HepG2 (cell line): ENCODE measurements around the gene HIPK4. TPM values are rescaled to one million over a fixed set of nuclear protein-coding genes. Genes with fewer than 3 reads are reported as not detected.

ENCODE experiments used
- ATF7 ChIP-seq, 2 experiments: fragments of 450-650 bp in 1 of 2; sonication (generic) in 1 of 2; formaldehyde crosslinking in 1 of 2; IDR thresholded peaks; 2 replicates each; pipeline versions ENCODE4 v1.4.0 to v1.6.1; 2016 to 2020; ENCODE audit warnings: antibody characterized with exemption in 1 of 2, mild to moderate bottlenecking in 1 of 2, missing genetic modification reagents in 1 of 2
- BHLHE40 ChIP-seq: IDR thresholded peaks from 2 replicates; pipeline ENCODE4 v1.6.1; 2011; ENCODE audit warnings: low read length, improper control_type of control experiment
- DNMT1 ChIP-seq: sonication (generic); formaldehyde crosslinking; IDR thresholded peaks from 2 replicates; pipeline ENCODE4 v1.5.1; 2020; ENCODE audit warnings: mild to moderate bottlenecking, missing genetic modification reagents
- HNF4A ChIP-seq: sonication (generic); formaldehyde crosslinking; IDR thresholded peaks from 2 replicates; pipeline ENCODE4 v1.4.0; 2020; ENCODE audit warnings: missing genetic modification reagents
- HNRNPK ChIP-seq: fragments of 200-400 bp; formaldehyde crosslinking; IDR thresholded peaks from 2 replicates; pipeline ENCODE4 v1.6.1; 2018; ENCODE audit warnings: low read length, low read depth, moderate library complexity, mild to moderate bottlenecking; ENCODE audit not compliant: poor library complexity, severe bottlenecking
- HNRNPL ChIP-seq: fragments of 200-400 bp; formaldehyde crosslinking; IDR thresholded peaks from 2 replicates; pipeline ENCODE4 v1.6.1; 2017; ENCODE audit warnings: mild to moderate bottlenecking, low read depth, low read length
- MBD4 ChIP-seq: IDR thresholded peaks from 2 replicates; pipeline ENCODE4 v1.6.1; 2012; ENCODE audit warnings: low read length, inconsistent platforms, borderline replicate concordance
- MTF1 ChIP-seq: sonication (generic); formaldehyde crosslinking; IDR thresholded peaks from 2 replicates; pipeline ENCODE4 v1.5.0; 2020; ENCODE audit warnings: missing genetic modification reagents
- PHF8 ChIP-seq: sonication (generic); formaldehyde crosslinking; IDR thresholded peaks from 2 replicates; pipeline ENCODE4 v1.5.0; 2020; ENCODE audit warnings: missing genetic modification reagents
- POLR2A ChIP-seq, 2 experiments: IDR thresholded peaks; 2 replicates each; pipeline ENCODE4 v1.6.1; 2011; ENCODE audit warnings: low read depth in 2 of 2, low read length in 2 of 2, mild to moderate bottlenecking in 1 of 2, moderate library complexity in 1 of 2; ENCODE audit not compliant: insufficient read depth in 1 of 2
- RXRA ChIP-seq: sonication (generic); formaldehyde crosslinking; IDR thresholded peaks from 2 replicates; pipeline ENCODE4 v1.5.1; 2020; ENCODE audit warnings: missing genetic modification reagents
- SAP130 ChIP-seq: IDR thresholded peaks from 2 replicates; pipeline ENCODE4 v1.6.1; 2016; ENCODE audit warnings: low read depth
- SP1 ChIP-seq, 2 experiments: fragments of 450-650 bp in 1 of 2; sonication (generic) in 1 of 2; formaldehyde crosslinking in 1 of 2; IDR thresholded peaks; 2 replicates each; pipeline versions ENCODE4 v1.4.0 to v1.6.1; 2016 to 2020; ENCODE audit warnings: missing genetic modification reagents in 1 of 2
- THAP11 ChIP-seq: IDR thresholded peaks from 2 replicates; pipeline ENCODE4 v1.6.1; 2016; ENCODE audit warnings: missing biosample characterization, missing genetic modification reagents
- ZFP90 ChIP-seq: sonication (generic); formaldehyde crosslinking; IDR thresholded peaks from 2 replicates; pipeline ENCODE4 v1.8.0; 2022; ENCODE audit warnings: missing genetic modification reagents, mild to moderate bottlenecking, inconsistent platforms, borderline replicate concordance
- ZFY ChIP-seq: sonication (generic); formaldehyde crosslinking; IDR thresholded peaks from 2 replicates; pipeline ENCODE4 v1.4.0; 2020; ENCODE audit warnings: missing genetic modification reagents
- ZNF230 ChIP-seq: sonication (generic); formaldehyde crosslinking; IDR thresholded peaks from 2 replicates; pipeline ENCODE4 v1.4.0; 2020; ENCODE audit warnings: mild to moderate bottlenecking, missing genetic modification reagents
- ZNF337 ChIP-seq: sonication (generic); formaldehyde crosslinking; IDR thresholded peaks from 2 replicates; pipeline ENCODE4 v1.5.1; 2020; ENCODE audit warnings: missing genetic modification reagents, low read depth, mild to moderate bottlenecking, borderline replicate concordance
- ZNF546 ChIP-seq: sonication (generic); formaldehyde crosslinking; conservative IDR thresholded peaks from 2 replicates; pipeline ENCODE4 v1.8.1; 2023; ENCODE audit warnings: mild to moderate bottlenecking, missing genetic modification reagents
- ZNF879 ChIP-seq: sonication (generic); formaldehyde crosslinking; IDR thresholded peaks from 2 replicates; pipeline ENCODE4 v1.8.1; 2023; ENCODE audit warnings: missing genetic modification reagents
- polyA plus RNA-seq, 8 experiments: library from polyadenylated mRNA; depleted of rRNA in 3 of 8; stranded (reverse) in 7 of 8; unstranded in 1 of 8; fragments of >200 nt; fragmentation: Illumina TruSeq in 4 of 8; extraction: Trizol in 4 of 8; gene quantifications; 2 replicates each; pipeline versions ENCODE4 v1.2.1 to v1.2.3, GENCODE V29; 2011 to 2016; ENCODE audit warnings: low read depth in 4 of 8, missing spikeins in 1 of 8, mixed read lengths in 1 of 8; ENCODE audit not compliant: insufficient read depth in 1 of 8
- total RNA-seq, 5 experiments: library from RNA; depleted of rRNA; stranded (reverse); fragments of >200 nt; fragmentation: Illumina TruSeq; extraction: Trizol; gene quantifications; 2 replicates each; pipeline ENCODE4 v1.2.3, GENCODE V29; 2016; ENCODE audit warnings: low read depth in 1 of 5
- TF ChIP-seq, protein P1 (sequence below): sonication (generic); formaldehyde crosslinking; IDR thresholded peaks from 2 replicates; pipeline ENCODE4 v1.8.1; 2022; ENCODE audit warnings: low read depth, mild to moderate bottlenecking, missing genetic modification reagents
- TF ChIP-seq, protein P2 (sequence below): sonication (generic); formaldehyde crosslinking; IDR thresholded peaks from 2 replicates; pipeline ENCODE4 v1.8.1; 2023; ENCODE audit warnings: mild to moderate bottlenecking, inconsistent platforms, moderate library complexity, missing genetic modification reagents, borderline replicate concordance
- TF ChIP-seq, protein P3 (sequence below): sonication (generic); formaldehyde crosslinking; IDR thresholded peaks from 2 replicates; pipeline ENCODE4 v1.4.0; 2020; ENCODE audit warnings: mild to moderate bottlenecking, low read depth, missing genetic modification reagents
- TF ChIP-seq, protein P4 (sequence below): fragments of 450-650 bp; IDR thresholded peaks from 2 replicates; pipeline ENCODE4 v1.6.1; 2017

Gene HIPK4
- total and polyA plus RNA-seq, 2 of the 13 experiments (the other 11 are each of a cell fraction or from before 2014, with no cell fraction given) = 0.03 TPM; not detected in 1

DNA sequence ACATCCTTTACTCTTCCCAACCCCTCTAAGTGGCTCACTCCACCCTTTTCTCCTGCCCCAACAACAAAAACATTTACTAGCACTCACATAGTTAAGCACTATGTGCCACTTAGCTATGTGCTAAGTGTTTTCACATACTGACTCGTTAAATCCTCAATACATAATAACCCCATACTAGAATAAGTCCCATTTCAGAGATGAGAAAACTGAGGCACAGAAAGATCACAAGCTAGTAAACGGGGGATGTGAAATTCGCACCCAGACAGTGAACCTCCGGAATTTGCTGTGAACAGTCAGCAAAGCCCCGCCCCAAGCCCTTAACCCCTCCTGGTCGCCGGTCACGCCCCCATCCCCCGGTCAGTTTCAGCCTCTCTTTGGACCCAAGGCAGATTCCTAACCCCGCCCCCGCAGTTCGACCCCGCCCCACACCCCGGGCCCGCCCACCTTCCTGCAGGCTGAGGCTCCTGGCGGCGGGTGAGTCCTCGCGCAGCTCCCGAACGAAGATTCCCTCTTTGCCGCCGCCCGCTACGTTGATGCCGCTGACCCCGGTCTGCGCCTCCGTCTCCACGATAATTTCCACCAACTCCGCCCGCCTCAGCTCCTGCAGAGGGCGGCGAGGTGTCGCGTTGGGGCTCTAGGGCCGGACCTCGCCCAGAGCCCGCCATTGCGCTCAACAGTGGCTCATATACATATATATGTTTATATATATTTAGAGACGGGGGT is 13.4 kb upstream of the HIPK4 start (continued):
- peak; percentile 60; the same call in 1 of the 2 replicates for TF ChIP-seq SAP130
- TF ChIP-seq HNRNPK = no peak
- TF ChIP-seq, protein P1, sequence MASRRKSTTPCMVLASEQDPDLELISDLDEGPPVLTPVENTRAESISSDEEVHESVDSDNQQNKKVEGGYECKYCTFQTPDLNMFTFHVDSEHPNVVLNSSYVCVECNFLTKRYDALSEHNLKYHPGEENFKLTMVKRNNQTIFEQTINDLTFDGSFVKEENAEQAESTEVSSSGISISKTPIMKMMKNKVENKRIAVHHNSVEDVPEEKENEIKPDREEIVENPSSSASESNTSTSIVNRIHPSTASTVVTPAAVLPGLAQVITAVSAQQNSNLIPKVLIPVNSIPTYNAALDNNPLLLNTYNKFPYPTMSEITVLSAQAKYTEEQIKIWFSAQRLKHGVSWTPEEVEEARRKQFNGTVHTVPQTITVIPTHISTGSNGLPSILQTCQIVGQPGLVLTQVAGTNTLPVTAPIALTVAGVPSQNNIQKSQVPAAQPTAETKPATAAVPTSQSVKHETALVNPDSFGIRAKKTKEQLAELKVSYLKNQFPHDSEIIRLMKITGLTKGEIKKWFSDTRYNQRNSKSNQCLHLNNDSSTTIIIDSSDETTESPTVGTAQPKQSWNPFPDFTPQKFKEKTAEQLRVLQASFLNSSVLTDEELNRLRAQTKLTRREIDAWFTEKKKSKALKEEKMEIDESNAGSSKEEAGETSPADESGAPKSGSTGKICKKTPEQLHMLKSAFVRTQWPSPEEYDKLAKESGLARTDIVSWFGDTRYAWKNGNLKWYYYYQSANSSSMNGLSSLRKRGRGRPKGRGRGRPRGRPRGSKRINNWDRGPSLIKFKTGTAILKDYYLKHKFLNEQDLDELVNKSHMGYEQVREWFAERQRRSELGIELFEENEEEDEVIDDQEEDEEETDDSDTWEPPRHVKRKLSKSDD = no peak
- TF ChIP-seq MBD4 = no peak
- TF ChIP-seq, protein P2, sequence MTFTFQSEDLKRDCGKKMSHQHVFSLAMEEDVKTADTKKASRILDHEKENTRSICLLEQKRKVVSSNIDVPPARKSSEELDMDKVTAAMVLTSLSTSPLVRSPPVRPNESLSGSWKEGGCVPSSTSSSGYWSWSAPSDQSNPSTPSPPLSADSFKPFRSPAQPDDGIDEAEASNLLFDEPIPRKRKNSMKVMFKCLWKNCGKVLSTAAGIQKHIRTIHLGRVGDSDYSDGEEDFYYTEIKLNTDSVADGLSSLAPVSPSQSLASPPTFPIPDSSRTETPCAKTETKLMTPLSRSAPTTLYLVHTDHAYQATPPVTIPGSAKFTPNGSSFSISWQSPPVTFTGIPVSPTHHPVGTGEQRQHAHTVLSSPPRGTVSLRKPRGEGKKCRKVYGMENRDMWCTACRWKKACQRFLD = no peak
- peak; percentile 44; the same call in 1 of the 2 replicates for TF ChIP-seq ZFY (CRISPR knock-in tag)
- TF ChIP-seq, protein P3, sequence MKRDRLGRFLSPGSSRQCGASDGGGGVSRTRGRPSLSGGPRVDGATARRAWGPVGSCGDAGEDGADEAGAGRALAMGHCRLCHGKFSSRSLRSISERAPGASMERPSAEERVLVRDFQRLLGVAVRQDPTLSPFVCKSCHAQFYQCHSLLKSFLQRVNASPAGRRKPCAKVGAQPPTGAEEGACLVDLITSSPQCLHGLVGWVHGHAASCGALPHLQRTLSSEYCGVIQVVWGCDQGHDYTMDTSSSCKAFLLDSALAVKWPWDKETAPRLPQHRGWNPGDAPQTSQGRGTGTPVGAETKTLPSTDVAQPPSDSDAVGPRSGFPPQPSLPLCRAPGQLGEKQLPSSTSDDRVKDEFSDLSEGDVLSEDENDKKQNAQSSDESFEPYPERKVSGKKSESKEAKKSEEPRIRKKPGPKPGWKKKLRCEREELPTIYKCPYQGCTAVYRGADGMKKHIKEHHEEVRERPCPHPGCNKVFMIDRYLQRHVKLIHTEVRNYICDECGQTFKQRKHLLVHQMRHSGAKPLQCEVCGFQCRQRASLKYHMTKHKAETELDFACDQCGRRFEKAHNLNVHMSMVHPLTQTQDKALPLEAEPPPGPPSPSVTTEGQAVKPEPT (CRISPR knock-in tag) = peak; percentile 32; the same call in 1 of the 2 replicates
- TF ChIP-seq BHLHE40 = no peak
- TF ChIP-seq ATF7 (IDR thresholded peaks at IDR 0.05) = no peak
- TF ChIP-seq ATF7 (CRISPR knock-in tag; IDR thresholded peaks at IDR 0.05) = no peak
- TF ChIP-seq HNF4A = peak; percentile 36; the same call in 1 of the 2 replicates
- TF ChIP-seq RXRA (CRISPR knock-in tag) = 0 out of 2 replicates have a peak, but pooled peaks have one; percentile 33
- no peak for TF ChIP-seq MTF1
- no peak for TF ChIP-seq ZNF230
- peak; percentile 16; the same call in 1 of the 2 replicates for TF ChIP-seq THAP11 (CRISPR knock-in tag)
- TF ChIP-seq, protein P4, sequence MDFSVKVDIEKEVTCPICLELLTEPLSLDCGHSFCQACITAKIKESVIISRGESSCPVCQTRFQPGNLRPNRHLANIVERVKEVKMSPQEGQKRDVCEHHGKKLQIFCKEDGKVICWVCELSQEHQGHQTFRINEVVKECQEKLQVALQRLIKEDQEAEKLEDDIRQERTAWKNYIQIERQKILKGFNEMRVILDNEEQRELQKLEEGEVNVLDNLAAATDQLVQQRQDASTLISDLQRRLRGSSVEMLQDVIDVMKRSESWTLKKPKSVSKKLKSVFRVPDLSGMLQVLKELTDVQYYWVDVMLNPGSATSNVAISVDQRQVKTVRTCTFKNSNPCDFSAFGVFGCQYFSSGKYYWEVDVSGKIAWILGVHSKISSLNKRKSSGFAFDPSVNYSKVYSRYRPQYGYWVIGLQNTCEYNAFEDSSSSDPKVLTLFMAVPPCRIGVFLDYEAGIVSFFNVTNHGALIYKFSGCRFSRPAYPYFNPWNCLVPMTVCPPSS = no peak
- TF ChIP-seq ZNF879 (CRISPR knock-in tag) = no peak
- no peak for TF ChIP-seq HNRNPL
- TF ChIP-seq SP1 (IDR thresholded peaks at IDR 0.05) = no peak
- peak; percentile 41; the same call in 1 of the 2 replicates for TF ChIP-seq SP1 (CRISPR knock-in tag; IDR thresholded peaks at IDR 0.05)
- peak in 1 of 2 experiments; percentile 52; a peak in 1 of 4 replicates for TF ChIP-seq POLR2A (IDR thresholded peaks at IDR 0.05; ENCODE audit: insufficient read depth in 1 of 2, low read depth in 2 of 2, low read length in 2 of 2)
- TF ChIP-seq PHF8 = peak; percentile 61
- TF ChIP-seq DNMT1 (CRISPR knock-in tag) = no peak
- TF ChIP-seq ZNF546 = no peak
- TF ChIP-seq ZFP90 = no peak
- no peak for TF ChIP-seq ZNF337 (CRISPR knock-in tag)
